Duodenal mucosa (tissue), 2 donors: ENCODE measurements around the gene AP5Z1.

Source experiments
- H3K27ac ChIP-seq: one replicate; pipeline ENCODE4 v1.7.0; 2013; ENCODE audit warnings: low read depth, low read length
- H3K27me3 ChIP-seq, 2 donors: one replicate each; pipeline ENCODE4 v1.7.0; 2013; ENCODE audit warnings: low read length in 2 of 2, control low read depth in 1 of 2; ENCODE audit not compliant: insufficient read depth in 2 of 2, control insufficient read depth in 1 of 2
- H3K36me3 ChIP-seq, 2 donors: one replicate each; pipeline ENCODE4 v1.7.0; 2013; ENCODE audit warnings: low read length in 2 of 2, control low read depth in 1 of 2; ENCODE audit not compliant: insufficient read depth in 2 of 2, control insufficient read depth in 1 of 2
- H3K4me1 ChIP-seq, 2 donors: one replicate each; pipeline ENCODE4 v1.7.0; 2013; ENCODE audit warnings: low read length in 2 of 2, control low read depth in 1 of 2; ENCODE audit not compliant: insufficient read depth in 2 of 2, control insufficient read depth in 1 of 2
- H3K4me3 ChIP-seq, 2 donors: one replicate each; pipeline ENCODE4 v1.7.0; 2013; ENCODE audit warnings: low read length in 2 of 2, low read depth in 1 of 2
- H3K9ac ChIP-seq, 2 donors: one replicate each; pipeline ENCODE4 v1.7.0; 2013; ENCODE audit warnings: low read length in 2 of 2, low read depth in 1 of 2
- H3K9me3 ChIP-seq, 2 donors: one replicate each; pipeline ENCODE4 v1.7.0; 2013; ENCODE audit warnings: low read length in 2 of 2, control low read depth in 1 of 2; ENCODE audit not compliant: control insufficient read depth in 1 of 2

Gene AP5Z1

DNA sequence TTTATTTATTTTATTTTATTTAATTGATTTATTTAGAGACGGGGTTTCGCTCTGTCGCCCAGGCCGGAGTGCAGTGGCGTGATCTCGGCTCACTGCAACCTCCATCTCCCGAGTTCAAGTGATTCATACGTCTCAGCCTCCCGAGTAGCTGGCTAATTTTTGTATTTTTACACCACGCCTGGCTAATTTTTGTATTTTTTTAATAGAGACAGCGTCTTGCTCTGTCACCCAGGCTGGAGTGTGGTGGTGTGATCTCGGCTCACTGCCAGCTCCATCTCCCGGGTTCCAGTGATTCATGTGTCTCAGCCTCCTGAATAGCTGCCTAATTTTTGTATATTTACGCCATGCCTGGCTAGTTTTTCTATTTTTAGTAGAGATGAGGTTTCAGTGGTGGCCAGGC lies 34.2 kb downstream of the AP5Z1 start:
- H3K27ac ChIP-seq: no peak overlapping the region

GRCh38 chr7:4814433-4814832 lies 39.0 kb downstream of the AP5Z1 start:
- Histone ChIP-seq H3K27me3 (no peaks in the 10 kb centered on the region), H3K4me1 (no peaks in the 10 kb centered on the region), H3K27ac (no peak overlapping the region), H3K4me3 (no peak overlapping the region), H3K36me3 (no peaks in the 10 kb centered on the region), H3K9me3 (no peaks in the 10 kb centered on the region), H3K9ac (no peak overlapping the region)

More for the DNA sequence above, 34.2 kb downstream of the AP5Z1 start:
- Histone ChIP-seq H3K36me3 (no peaks in the 10 kb centered on the region), H3K27me3 (no peaks in the 10 kb centered on the region), H3K9ac (no peak overlapping the region), H3K9me3 (no peaks in the 10 kb centered on the region), H3K4me3 (no peak overlapping the region), H3K4me1 (no peaks in the 10 kb centered on the region)

GRCh38 chr7:4815121-4815520 lies 39.7 kb downstream of the AP5Z1 start:
- H3K4me1 ChIP-seq: no peaks in the 10 kb centered on the region
- H3K27me3 ChIP-seq: no peaks in the 10 kb centered on the region
- no peaks in the 10 kb centered on the region for H3K36me3 ChIP-seq
- H3K4me3 ChIP-seq: no peak overlapping the region
- H3K27ac ChIP-seq: no peak overlapping the region
- no peaks in the 10 kb centered on the region for H3K9me3 ChIP-seq
- no peak overlapping the region for H3K9ac ChIP-seq

DNA sequence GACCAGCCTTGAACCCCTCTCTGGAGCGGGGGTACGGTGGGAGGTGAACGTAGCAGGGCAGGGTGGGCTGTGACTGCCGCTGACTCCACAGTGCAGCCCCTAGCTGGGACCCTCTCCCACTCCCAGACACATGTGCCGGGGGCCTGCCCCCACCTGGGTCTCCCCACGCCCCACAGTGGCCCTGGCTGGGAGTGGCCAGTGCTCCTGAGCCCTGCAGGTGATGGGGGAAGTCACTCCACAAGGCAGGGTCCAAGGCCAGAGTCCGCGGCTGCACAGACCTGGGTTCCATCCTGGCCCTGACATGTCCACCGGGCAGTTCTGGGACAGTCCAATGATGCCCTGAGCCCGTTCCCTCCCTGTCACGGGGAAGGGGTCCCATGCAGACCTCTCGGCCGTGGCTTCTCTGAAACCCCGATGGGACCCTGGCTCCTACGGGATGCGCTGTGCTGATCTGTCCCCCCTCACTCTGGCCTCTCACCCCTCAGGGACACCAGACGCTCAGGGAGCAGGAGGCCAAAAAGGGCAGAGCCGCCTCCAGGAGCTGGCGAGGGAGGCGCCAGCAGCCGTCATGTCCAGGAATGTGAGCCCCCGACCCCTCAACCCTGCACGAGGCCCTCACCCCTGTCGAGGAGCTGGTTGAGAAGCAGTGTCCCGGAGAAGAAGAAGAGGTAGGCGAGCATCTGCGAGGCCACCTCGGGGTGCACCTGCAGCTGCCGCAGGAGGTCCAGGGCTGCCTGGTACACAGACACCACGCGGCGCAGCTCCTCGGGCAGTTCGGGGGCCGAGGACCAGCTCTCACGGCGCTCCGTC lies 40.4 kb downstream of the AP5Z1 start:
- Histone ChIP-seq H3K9me3 (no peaks in the 10 kb centered on the region), H3K36me3 (no peaks in the 10 kb centered on the region), H3K27ac (no peak overlapping the region), H3K27me3 (no peaks in the 10 kb centered on the region), H3K4me3 (no peak overlapping the region), H3K4me1 (no peaks in the 10 kb centered on the region), H3K9ac (no peak overlapping the region)

DNA sequence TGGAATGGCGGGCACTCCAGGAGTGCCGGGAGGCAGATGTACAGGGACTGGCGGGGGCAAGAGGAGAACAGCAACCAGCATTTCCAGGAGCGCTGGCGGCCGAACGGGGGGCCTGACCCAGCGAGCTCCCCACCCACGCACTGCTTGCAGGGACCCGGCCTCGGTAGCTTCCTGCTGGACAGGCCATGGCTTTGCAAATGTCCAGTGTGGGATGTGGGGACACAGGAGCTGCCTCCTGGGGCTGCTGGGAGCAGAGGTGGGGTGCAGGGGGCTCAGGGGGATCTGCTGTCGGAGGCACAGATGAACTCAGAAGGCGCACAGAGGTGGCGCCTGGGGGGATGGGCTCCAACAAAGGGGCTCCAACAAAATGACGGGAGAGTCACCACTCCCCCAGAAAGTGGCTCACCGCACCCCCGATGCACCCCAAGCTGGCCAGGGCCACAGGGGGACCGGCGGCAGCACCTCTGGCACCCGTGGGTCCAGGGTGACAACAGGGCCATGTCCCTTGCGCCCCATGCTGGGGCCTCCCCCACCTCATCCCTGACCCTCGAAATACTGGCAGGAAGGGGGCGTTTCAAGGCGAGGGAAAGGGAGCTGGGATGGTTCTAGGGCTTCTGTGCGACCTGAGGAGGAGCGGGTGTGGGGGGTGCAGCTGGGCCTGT lies 41.1 kb downstream of the AP5Z1 start:
- H3K4me1 ChIP-seq: no peaks in the 10 kb centered on the region
- H3K27me3 ChIP-seq: no peaks in the 10 kb centered on the region
- H3K27ac ChIP-seq: no peak overlapping the region

GRCh38 chr7:4817178-4817901 lies 41.9 kb downstream of the AP5Z1 start:
- Histone ChIP-seq H3K4me1 (no peaks in the 10 kb centered on the region), H3K36me3 (no peaks in the 10 kb centered on the region), H3K27me3 (no peaks in the 10 kb centered on the region), H3K9me3 (no peaks in the 10 kb centered on the region), H3K27ac (no peak overlapping the region), H3K4me3 (no peak overlapping the region), H3K9ac (no peak overlapping the region)

More for the DNA sequence above, 41.1 kb downstream of the AP5Z1 start:
- H3K9me3 ChIP-seq: no peaks in the 10 kb centered on the region
- H3K9ac ChIP-seq: no peak overlapping the region
- H3K4me3 ChIP-seq: no peak overlapping the region
- H3K36me3 ChIP-seq: no peaks in the 10 kb centered on the region

GRCh38 chr7:4818000-4818794 lies 42.8 kb downstream of the AP5Z1 start:
- no peak overlapping the region for H3K4me3 ChIP-seq
- H3K36me3 ChIP-seq: no peaks in the 10 kb centered on the region
- H3K4me1 ChIP-seq: no peaks in the 10 kb centered on the region
- no peak overlapping the region for H3K27ac ChIP-seq
- no peaks in the 10 kb centered on the region for H3K9me3 ChIP-seq
- no peak overlapping the region for H3K9ac ChIP-seq
- no peaks in the 10 kb centered on the region for H3K27me3 ChIP-seq

DNA sequence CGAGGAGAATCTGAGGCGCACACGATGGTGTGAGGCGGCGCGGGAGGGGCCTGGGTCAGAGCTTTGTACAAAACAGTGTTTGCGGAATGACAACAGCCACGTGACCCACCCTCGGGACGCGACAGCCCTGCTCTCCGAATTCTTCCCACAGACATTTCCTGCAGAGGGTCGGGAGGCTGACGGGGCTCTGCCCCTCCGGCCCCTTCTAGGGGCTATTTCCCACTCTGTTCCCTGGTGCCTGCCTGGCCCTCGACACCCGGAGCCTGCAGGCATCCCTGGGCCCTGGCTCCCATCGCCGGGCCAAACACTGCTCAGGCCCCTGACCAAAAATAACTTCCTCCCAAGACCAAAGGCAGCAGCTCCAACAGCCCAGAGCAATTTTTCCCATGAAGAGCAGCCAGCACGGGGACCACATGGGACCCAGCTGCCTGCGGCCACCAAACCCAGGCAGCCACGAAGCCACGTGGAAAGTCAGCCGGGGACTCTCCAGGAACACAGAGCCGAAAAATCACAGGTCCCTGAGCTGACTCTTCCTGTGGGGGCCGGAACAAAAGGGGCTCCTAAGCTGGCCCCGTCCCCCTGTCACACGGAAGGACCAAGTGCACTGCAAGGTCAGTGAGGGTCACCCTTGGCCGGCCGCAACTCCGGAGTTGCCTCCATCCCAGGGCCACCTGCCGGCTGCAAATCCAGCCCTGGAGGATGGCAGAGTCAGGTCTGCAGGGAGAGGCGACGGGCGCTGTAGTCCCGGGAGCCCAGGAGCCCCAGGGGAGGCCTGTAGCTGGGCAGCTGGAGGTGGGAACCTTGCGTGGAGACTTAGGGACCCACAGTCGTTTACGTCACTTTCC lies 44.4 kb downstream of the AP5Z1 start:
- Histone ChIP-seq H3K27me3 (no peaks in the 10 kb centered on the region), H3K4me1 (no peaks in the 10 kb centered on the region), H3K4me3 (no peak overlapping the region), H3K9me3 (no peaks in the 10 kb centered on the region), H3K27ac (no peak overlapping the region), H3K9ac (no peak overlapping the region), H3K36me3 (no peaks in the 10 kb centered on the region)

DNA sequence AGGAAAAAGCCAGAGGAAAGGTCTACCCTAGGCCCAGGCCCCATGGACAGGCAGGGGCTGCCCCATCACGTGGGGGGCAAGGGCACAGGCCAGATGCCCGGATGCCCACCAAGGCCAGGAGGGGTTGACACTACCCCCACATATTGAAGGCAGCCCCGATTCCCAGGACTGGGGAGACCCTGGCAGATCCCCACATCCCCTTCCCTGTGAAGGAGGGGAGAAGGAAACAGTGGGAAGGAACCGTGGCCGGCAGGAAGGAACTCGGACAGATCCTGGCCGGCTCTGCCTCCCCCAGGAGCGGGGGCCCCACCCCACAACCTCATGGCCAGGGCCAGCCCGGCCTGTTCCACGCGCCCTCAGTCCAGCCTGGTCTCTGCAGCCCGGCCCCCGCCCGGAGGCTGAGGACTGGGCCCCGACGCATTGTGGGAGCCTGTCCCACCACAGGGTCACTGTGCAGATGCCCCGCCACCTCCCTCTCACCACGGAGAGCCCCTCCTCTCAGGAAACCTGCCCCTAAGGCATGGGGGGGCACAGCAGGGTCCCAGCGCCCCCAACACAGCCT lies 45.1 kb downstream of the AP5Z1 start:
- H3K27ac ChIP-seq: no peak overlapping the region
- no peak overlapping the region for H3K4me3 ChIP-seq
- H3K4me1 ChIP-seq: no peaks in the 10 kb centered on the region

More for the DNA sequence above, 45.1 kb downstream of the AP5Z1 start:
- Histone ChIP-seq H3K27me3 (no peaks in the 10 kb centered on the region), H3K9me3 (no peaks in the 10 kb centered on the region), H3K9ac (no peak overlapping the region), H3K36me3 (no peaks in the 10 kb centered on the region)
